Colonic mucosa (tissue), 4 donors: ENCODE data around the gene CLEC16A. TPM values are rescaled to one million over a fixed set of nuclear protein-coding genes. Genes with fewer than 3 reads are reported as not detected.

ENCODE experiments used
- DNase-seq: peaks from one replicate; pipeline ENCODE4 v3.0.0-alpha.2; 2020
- H3K27ac ChIP-seq: fragments of 200-600 bp; one replicate; pipeline ENCODE4 v1.8.0; 2021
- H3K27me3 ChIP-seq: fragments of 200-600 bp; one replicate; pipeline ENCODE4 v1.8.0; 2021
- H3K36me3 ChIP-seq: fragments of 200-600 bp; one replicate; pipeline ENCODE4 v1.8.0; 2021
- H3K4me1 ChIP-seq: fragments of 200-600 bp; one replicate; pipeline ENCODE4 v1.8.0; 2021; ENCODE audit warnings: mild to moderate bottlenecking
- H3K4me3 ChIP-seq: fragments of 200-600 bp; one replicate; pipeline ENCODE4 v1.8.0; 2021
- H3K9ac ChIP-seq, 2 donors: one replicate each; pipeline ENCODE4 v1.7.0; 2013; ENCODE audit warnings: control low read depth in 2 of 2, low read depth in 2 of 2, low read length in 2 of 2
- H3K9me3 ChIP-seq: fragments of 200-600 bp; one replicate; pipeline ENCODE4 v1.8.0; 2021
- CTCF ChIP-seq: fragments of 200-600 bp; IDR thresholded peaks from one replicate; pipeline ENCODE4 v1.8.0; 2022; ENCODE audit warnings: antibody characterized with exemption, mild to moderate bottlenecking
- intact Hi-C: fragments of 100-400 bp; cut with DNase I; formaldehyde crosslinking; loops from one replicate; pipeline ENCODE4 v1.14.1; 2022
- total RNA-seq, 2 donors: library from RNA; stranded (reverse); fragmentation: NEBNext Ultra II Directional in 1 of 2; extraction: Animal tissue kit (Norgen Biotek cat#: 25700) in 1 of 2; gene quantifications; one replicate each; pipeline ENCODE4 v1.2.1, GENCODE V29; 2021
- donor health status: healthy.
- donor health status: DM: no; HTN: no; CAD: no.
- donor health status: DM: no; HTN: no; CAD: no.

Gene CLEC16A
- total RNA-seq, 2 donors from 2014 or later: 24.9 to 29.6 TPM

GRCh38 chr16:11078812-11079459 lies 134.6 kb downstream of the CLEC16A start:
- peak overlapping the region in 1 of 2 donors; percentile 41 for H3K9ac ChIP-seq
- H3K27me3 ChIP-seq: no peaks in the 10 kb centered on the region
- TF ChIP-seq CTCF: no peak
- H3K36me3 ChIP-seq: no peaks in the 10 kb centered on the region
- H3K4me1 ChIP-seq: peaks cover 25% of the 10 kb centered on the region
- intact Hi-C loops: no loop called here
- H3K4me3 ChIP-seq: no peak overlapping the region
- peak; percentile 72 for DNase-seq
- H3K27ac ChIP-seq: peak overlapping the region; percentile 73
- no peaks in the 10 kb centered on the region for H3K9me3 ChIP-seq

- Histone ChIP-seq H3K9ac (peak overlapping the region in 1 of 2 donors; percentile 40), H3K27ac (peak overlapping the region; percentile 73), H3K27me3 (no peaks in the 10 kb centered on the region), H3K9me3 (no peaks in the 10 kb centered on the region), H3K36me3 (no peaks in the 10 kb centered on the region), H3K4me1 (peaks cover 25% of the 10 kb centered on the region), H3K4me3 (no peak overlapping the region)
- TF ChIP-seq CTCF: no peak
- DNase-seq: no peak
- intact Hi-C loops: no loop called here
Measured at GRCh38 chr16:11079652-11080187, 135.4 kb downstream of the CLEC16A start.

- TF ChIP-seq CTCF: no peak
- peak overlapping the region in 1 of 2 donors; percentile 40 for H3K9ac ChIP-seq
- intact Hi-C loops: no loop called here
- H3K27ac ChIP-seq: peak overlapping the region; percentile 73
- H3K4me1 ChIP-seq: peaks cover 25% of the 10 kb centered on the region
- no peaks in the 10 kb centered on the region for H3K9me3 ChIP-seq
- H3K4me3 ChIP-seq: no peak overlapping the region
- no peak for DNase-seq
- no peaks in the 10 kb centered on the region for H3K36me3 ChIP-seq
- H3K27me3 ChIP-seq: no peaks in the 10 kb centered on the region
Measured at GRCh38 chr16:11080327-11080967, 136.1 kb downstream of the CLEC16A start.

- no peak for DNase-seq
- no peak overlapping the region for H3K4me3 ChIP-seq
- no peaks in the 10 kb centered on the region for H3K36me3 ChIP-seq
- no peak for TF ChIP-seq CTCF
- H3K9me3 ChIP-seq: no peaks in the 10 kb centered on the region
- H3K27ac ChIP-seq: no peak overlapping the region
- intact Hi-C loops: no loop called here
- no peak overlapping the region for H3K9ac ChIP-seq
- H3K27me3 ChIP-seq: no peaks in the 10 kb centered on the region
- H3K4me1 ChIP-seq: peaks cover 25% of the 10 kb centered on the region
Measured at GRCh38 chr16:11080999-11081630, 136.8 kb downstream of the CLEC16A start.

GRCh38 chr16:11082108-11082859 lies 137.9 kb downstream of the CLEC16A start:
- no peak for DNase-seq
- H3K9ac ChIP-seq: no peak overlapping the region
- no peak for TF ChIP-seq CTCF
- no peak overlapping the region for H3K27ac ChIP-seq
- peaks cover 25% of the 10 kb centered on the region for H3K4me1 ChIP-seq
- no peak overlapping the region for H3K4me3 ChIP-seq
- H3K27me3 ChIP-seq: no peaks in the 10 kb centered on the region
- intact Hi-C loops: no loop called here
- H3K9me3 ChIP-seq: no peaks in the 10 kb centered on the region
- no peaks in the 10 kb centered on the region for H3K36me3 ChIP-seq
